ENCODE results near the gene CPZ. TPM values are rescaled to one million over a fixed set of nuclear protein-coding genes. Genes with fewer than 3 reads are reported as not detected.

Gene CPZ
- total RNA-seq, 3 donors from 2014 or later: 0.63 to 2.6 (median 0.81) TPM

GRCh38 chr4:8612646-8613045 lies 20.1 kb downstream of the CPZ start:
- DNase-seq (peak in 1 of 3 donors; percentile 25), ATAC-seq (no peak)
- TF ChIP-seq, protein P1, sequence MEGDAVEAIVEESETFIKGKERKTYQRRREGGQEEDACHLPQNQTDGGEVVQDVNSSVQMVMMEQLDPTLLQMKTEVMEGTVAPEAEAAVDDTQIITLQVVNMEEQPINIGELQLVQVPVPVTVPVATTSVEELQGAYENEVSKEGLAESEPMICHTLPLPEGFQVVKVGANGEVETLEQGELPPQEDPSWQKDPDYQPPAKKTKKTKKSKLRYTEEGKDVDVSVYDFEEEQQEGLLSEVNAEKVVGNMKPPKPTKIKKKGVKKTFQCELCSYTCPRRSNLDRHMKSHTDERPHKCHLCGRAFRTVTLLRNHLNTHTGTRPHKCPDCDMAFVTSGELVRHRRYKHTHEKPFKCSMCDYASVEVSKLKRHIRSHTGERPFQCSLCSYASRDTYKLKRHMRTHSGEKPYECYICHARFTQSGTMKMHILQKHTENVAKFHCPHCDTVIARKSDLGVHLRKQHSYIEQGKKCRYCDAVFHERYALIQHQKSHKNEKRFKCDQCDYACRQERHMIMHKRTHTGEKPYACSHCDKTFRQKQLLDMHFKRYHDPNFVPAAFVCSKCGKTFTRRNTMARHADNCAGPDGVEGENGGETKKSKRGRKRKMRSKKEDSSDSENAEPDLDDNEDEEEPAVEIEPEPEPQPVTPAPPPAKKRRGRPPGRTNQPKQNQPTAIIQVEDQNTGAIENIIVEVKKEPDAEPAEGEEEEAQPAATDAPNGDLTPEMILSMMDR (IDR thresholded peaks at IDR 0.05): no peak
- intact Hi-C loops (cut with DNase I, micrococcal nuclease): no loop called here
- Histone ChIP-seq H3K4me3 (no peak overlapping the region), H3K36me3 (ENCODE audit: low read depth) (no peaks in the 10 kb centered on the region), H3K4me1 (ENCODE audit: low read depth) (no peaks in the 10 kb centered on the region), H3K9me3 (no peaks in the 10 kb centered on the region)

DNA sequence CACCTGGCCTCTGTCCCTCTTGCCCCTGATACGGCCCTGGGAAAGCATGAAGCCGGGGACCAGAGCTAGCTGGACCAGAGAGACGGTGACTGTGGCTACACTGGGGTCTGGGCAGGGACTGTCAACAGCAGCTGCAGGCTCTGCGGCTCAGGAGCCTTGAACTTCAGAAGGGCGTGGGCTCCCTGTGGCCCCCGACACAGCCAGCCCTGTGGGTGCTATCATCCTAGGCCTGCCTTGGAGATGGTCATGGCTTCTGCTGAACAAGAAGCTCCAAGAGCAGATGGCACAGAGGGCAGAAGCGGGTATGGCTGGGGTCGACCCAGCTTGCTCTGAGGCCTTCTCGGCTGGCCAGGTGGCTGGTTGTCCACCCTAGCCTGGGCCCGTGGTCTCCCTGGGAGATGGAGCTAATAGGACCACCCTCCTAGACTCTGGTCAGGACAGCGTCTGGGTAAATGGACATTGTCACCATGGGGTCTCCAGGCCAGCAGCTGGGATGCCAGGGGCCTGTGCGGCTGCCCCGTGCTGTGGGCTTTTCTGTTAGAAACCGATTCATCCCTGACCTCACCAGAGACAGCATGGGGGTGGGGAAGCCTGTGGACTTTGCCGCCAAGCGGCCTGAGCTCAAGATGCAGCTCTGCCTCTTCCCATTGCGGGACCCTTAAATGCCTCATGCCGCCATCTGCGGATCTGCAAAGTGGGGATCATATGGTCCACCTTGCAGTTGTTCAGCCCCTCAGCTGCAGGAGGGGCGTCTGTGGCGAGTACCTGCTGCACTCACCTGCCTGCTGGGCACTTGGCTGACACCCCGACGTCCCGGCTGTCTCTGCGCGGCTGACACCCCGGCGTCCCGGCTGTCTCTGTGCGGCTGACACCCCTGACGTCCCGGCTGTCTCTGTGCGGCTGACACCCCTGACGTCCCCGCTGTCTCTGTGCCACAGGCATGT lies 21.1 kb downstream of the CPZ start:
- Histone ChIP-seq H3K36me3 (ENCODE audit: low read depth) (no peaks in the 10 kb centered on the region), H3K4me3 (no peak overlapping the region), H3K4me1 (ENCODE audit: low read depth) (no peaks in the 10 kb centered on the region), H3K9me3 (no peaks in the 10 kb centered on the region)
- DNase-seq (peak in 1 of 3 donors; percentile 33), ATAC-seq (no peak)
- TF ChIP-seq, protein P1 (IDR thresholded peaks at IDR 0.05): no peak
- intact Hi-C loops (cut with DNase I, micrococcal nuclease): no loop called here

GRCh38 chr4:8614365-8615193 lies 22.0 kb downstream of the CPZ start:
- ATAC-seq: no peak
- peak in 1 of 3 donors; percentile 23 for DNase-seq
- Histone ChIP-seq H3K9me3 (no peaks in the 10 kb centered on the region), H3K4me1 (ENCODE audit: low read depth) (no peaks in the 10 kb centered on the region), H3K36me3 (ENCODE audit: low read depth) (no peaks in the 10 kb centered on the region), H3K4me3 (no peak overlapping the region)
- intact Hi-C loops (cut with DNase I, micrococcal nuclease): no loop called here
- TF ChIP-seq, protein P1 (IDR thresholded peaks at IDR 0.05): no peak

- TF ChIP-seq, protein P1 (IDR thresholded peaks at IDR 0.05): no peak
- Histone ChIP-seq H3K36me3 (ENCODE audit: low read depth) (no peaks in the 10 kb centered on the region), H3K9me3 (no peaks in the 10 kb centered on the region), H3K4me1 (ENCODE audit: low read depth) (no peaks in the 10 kb centered on the region), H3K4me3 (no peak overlapping the region)
- DNase-seq (peak in 1 of 3 donors; percentile 13), ATAC-seq (no peak)
- intact Hi-C loops (cut with DNase I, micrococcal nuclease): no loop called here
These were observed 22.8 kb downstream of the CPZ start for GRCh38 chr4:8615366-8615765.

- ATAC-seq (no peak), DNase-seq (peak in 1 of 3 donors; percentile 18)
- H3K4me1 ChIP-seq (ENCODE audit: low read depth): no peaks in the 10 kb centered on the region
- TF ChIP-seq, protein P1 (IDR thresholded peaks at IDR 0.05): no peak
- H3K9me3 ChIP-seq: no peaks in the 10 kb centered on the region
- intact Hi-C loops (cut with DNase I, micrococcal nuclease): no loop called here
- H3K4me3 ChIP-seq: no peak overlapping the region
- H3K36me3 ChIP-seq (ENCODE audit: low read depth): no peaks in the 10 kb centered on the region
These were observed 23.6 kb downstream of the CPZ start for GRCh38 chr4:8615921-8616787.
